ENCODE results near the gene TNFRSF12A. TPM values are rescaled to one million over a fixed set of nuclear protein-coding genes. Genes with fewer than 3 reads are reported as not detected.
A peak's percentile ranks its signal among the peaks of the same experiment; 100 is the strongest.

TNFRSF12A gene
- total and polyA plus RNA-seq, 2 of the 8 experiments (the other 6 are each of a cell fraction or from before 2014, with no cell fraction given), result 81.0 to 82.5 TPM

DNA sequence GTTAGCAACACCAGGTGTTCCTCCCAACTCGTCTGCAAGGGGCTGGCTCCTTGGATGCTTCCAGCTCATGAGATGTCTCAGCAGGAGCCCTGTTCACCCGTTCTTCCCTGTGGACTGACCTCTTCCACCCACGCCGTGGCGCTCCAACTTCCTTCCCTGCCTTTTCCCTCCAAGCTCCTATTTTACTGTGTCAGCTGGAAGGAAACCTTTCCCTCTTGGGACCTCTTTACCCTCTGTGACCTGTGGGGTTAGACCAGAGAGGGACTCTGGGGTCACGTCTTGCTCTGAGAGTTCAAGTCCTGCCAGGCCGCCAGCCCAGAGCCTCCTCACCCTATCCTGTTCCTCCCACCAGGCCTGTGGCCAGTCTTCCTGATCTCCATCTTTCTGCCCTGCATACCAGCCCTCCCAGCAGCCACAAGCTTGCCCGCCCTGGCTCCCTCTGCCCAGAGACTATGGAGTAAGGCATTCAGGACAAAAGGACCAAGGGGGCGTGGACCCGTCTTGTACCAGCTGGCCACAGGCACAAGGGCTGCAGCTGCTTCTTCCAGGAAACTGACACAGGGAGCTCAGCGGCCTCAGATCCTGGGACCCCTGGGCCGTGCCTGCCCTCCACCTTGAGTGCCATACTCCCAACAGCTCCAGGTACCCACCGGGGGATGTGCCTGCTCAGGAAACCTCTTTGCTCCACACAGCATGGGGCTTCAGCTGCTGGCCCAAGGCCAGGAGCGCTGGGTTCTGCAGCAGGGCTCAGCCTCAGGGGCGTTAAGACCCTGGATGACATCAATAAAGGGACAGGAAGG, 48.0 kb upstream of the TNFRSF12A start:
- 91% methylated on average over 15 of the region's 15 CpGs; no CpG with 5 or more reads in 1 of the 2 experiments for WGBS, 2 experiments (ENCODE audit: extremely low coverage in 1 of 2, insufficient coverage in 1 of 2, insufficient read length in 1 of 2, insufficient replicate concordance in 2 of 2, low coverage in 1 of 2, low lambda C conversion rate in 2 of 2, missing lambda C conversion rate in 1 of 2)
- Histone ChIP-seq H2BK15ac (ENCODE audit: low read length) (no peak overlapping the region), H2AFZ (ENCODE audit: low read length) (no peak overlapping the region), H2BK12ac (ENCODE audit: low read depth, low read length) (no peak overlapping the region), H3K79me2 (ENCODE audit: control insufficient read depth in 1 of 2, insufficient read depth in 2 of 2, low read length in 2 of 2) (peaks cover 0 to 2% of the 10 kb centered on the region in 2 experiments; a peak in 1 of 4 replicates), H3K36me3 (ENCODE audit: control insufficient read depth in 2 of 4, insufficient read depth in 4 of 4, low read length in 3 of 4) (peaks cover 20 to 46% (median 31%) of the 10 kb centered on the region in 4 experiments), H3K4ac (replicated peaks; ENCODE audit: insufficient read length, low read depth, low read length) (no peak overlapping the region), H3K56ac (replicated peaks; ENCODE audit: insufficient read length, low read depth, low read length) (no peak overlapping the region), H3K23ac (ENCODE audit: insufficient read length) (no peak overlapping the region), H3K9ac (replicated peaks in 1 of 4; ENCODE audit: extremely low read depth in 1 of 4, low read depth in 3 of 4, low read length in 3 of 4) (no peak overlapping the region), H3K4me2 (ENCODE audit: insufficient read depth in 1 of 2, low read depth in 2 of 2, low read length in 2 of 2) (no peak overlapping the region), H2BK5ac (ENCODE audit: low read depth, low read length) (no peak overlapping the region), H3K4me3 (ENCODE audit: extremely low read depth in 1 of 4, insufficient read depth in 2 of 4, low read depth in 3 of 4, low read length in 4 of 4) (no peak overlapping the region), H3K14ac (ENCODE audit: insufficient read length) (no peak overlapping the region), H4K8ac (ENCODE audit: extremely low read depth, insufficient read depth, low read length) (no peak overlapping the region), H3K79me1 (ENCODE audit: low read depth, low read length) (peaks cover 16% of the 10 kb centered on the region), H4K20me1 (replicated peaks in 1 of 2; ENCODE audit: control insufficient read depth in 1 of 2, insufficient read depth in 2 of 2, low read length in 2 of 2) (peaks cover 26 to 29% of the 10 kb centered on the region in 2 experiments), H3K27me3 (replicated peaks in 1 of 4; ENCODE audit: control insufficient read depth in 3 of 4, extremely low read depth in 1 of 4, insufficient read depth in 3 of 4, low read length in 3 of 4) (peaks cover 8 to 16% (median 13%) of the 10 kb centered on the region in 4 experiments; a peak in 6 of 7 replicates), H3K23me2 (ENCODE audit: low read depth, low read length) (peaks cover 9% of the 10 kb centered on the region), H3K27ac (ENCODE audit: low read depth, low read length) (no peak overlapping the region), H3K4me1 (replicated peaks in 1 of 4; ENCODE audit: control insufficient read depth in 3 of 4, insufficient read depth in 4 of 4, low read length in 3 of 4) (peaks cover 0 to 21% (median 13%) of the 10 kb centered on the region in 4 experiments; a peak in 6 of 7 replicates), H4K91ac (replicated peaks; ENCODE audit: insufficient read length, low read length) (no peak overlapping the region), H4K5ac (ENCODE audit: insufficient read length, low read depth, low read length) (no peak overlapping the region), H2AK5ac (ENCODE audit: low read depth, low read length) (no peak overlapping the region), H2BK120ac (replicated peaks; ENCODE audit: low read depth, low read length) (no peak overlapping the region), H3K18ac (ENCODE audit: extremely low read depth, low read length) (no peak overlapping the region), H2BK20ac (ENCODE audit: low read length) (no peak overlapping the region), H3K9me3 (ENCODE audit: insufficient read depth in 2 of 2, low read depth in 1 of 2, low read length in 1 of 2) (no peaks in the 10 kb centered on the region)
- ChIA-PET POLR2A (ENCODE audit: partially characterized antibody) (interaction anchor here (1.1 to 25.4 kb wide), 11 partner anchors 8 to 66 kb away, joined by 3 to 455 read pairs (median 6); partner anchors contain the start of genes CLDN6, HCFC1R1, KREMEN2 and PKMYT1), CTCF (ENCODE audit: partially characterized antibody) (interaction anchor here (0.8 to 2.8 kb wide), 15 partner anchors 9 to 115 kb away, joined by 3 to 19 read pairs (median 4); partner anchors contain the start of genes CLDN6, KREMEN2 and PKMYT1)
- DNase-seq (ENCODE audit: low read depth in 1 of 2, low spot score in 2 of 2) (no peak), FAIRE-seq (no peak)
- TF ChIP-seq POU5F1 (IDR thresholded peaks at IDR 0.05; ENCODE audit: low read depth, low read length), result no peak
- no peak for TF ChIP-seq GABPA (IDR thresholded peaks at IDR 0.05; ENCODE audit: borderline replicate concordance, insufficient read depth, low read length)
- TF ChIP-seq TBP (IDR thresholded peaks at IDR 0.05; ENCODE audit: low read depth, low read length), result no peak
- no peak for TF ChIP-seq SP4 (IDR thresholded peaks at IDR 0.05; ENCODE audit: low read length)
- peak; percentile 17; the same call in 1 of the 2 replicates for TF ChIP-seq POLR2AphosphoS5 (IDR thresholded peaks at IDR 0.05; ENCODE audit: low read depth, low read length)
- no peak for TF ChIP-seq BCL11A (IDR thresholded peaks at IDR 0.05; ENCODE audit: low read depth in 2 of 2, low read length in 2 of 2)
- TF ChIP-seq KDM5A (IDR thresholded peaks at IDR 0.05; ENCODE audit: low read length), result no peak
- TF ChIP-seq, protein P1, sequence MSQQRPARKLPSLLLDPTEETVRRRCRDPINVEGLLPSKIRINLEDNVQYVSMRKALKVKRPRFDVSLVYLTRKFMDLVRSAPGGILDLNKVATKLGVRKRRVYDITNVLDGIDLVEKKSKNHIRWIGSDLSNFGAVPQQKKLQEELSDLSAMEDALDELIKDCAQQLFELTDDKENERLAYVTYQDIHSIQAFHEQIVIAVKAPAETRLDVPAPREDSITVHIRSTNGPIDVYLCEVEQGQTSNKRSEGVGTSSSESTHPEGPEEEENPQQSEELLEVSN (IDR thresholded peaks at IDR 0.05), result no peak
- no peak for TF ChIP-seq HDAC2 (IDR thresholded peaks at IDR 0.05; ENCODE audit: borderline replicate concordance in 1 of 2, low read depth in 2 of 2, low read length in 2 of 2)
- no peak for TF ChIP-seq EGR1 (IDR thresholded peaks at IDR 0.05; ENCODE audit: borderline replicate concordance, low read depth, low read length)
- no peak for TF ChIP-seq SAP30 (IDR thresholded peaks at IDR 0.05; ENCODE audit: insufficient read depth, insufficient replicate concordance, low read length)
